ENCODE results near the gene BCAP31.
A peak's percentile ranks its signal among the peaks of the same experiment; 100 is the strongest.
"Not testable (repeated sequence)": the region's sequence is repeated elsewhere in the genome, so short reads cannot be mapped to it uniquely, and the experiment has no call there.

BCAP31 gene

GRCh38 chrX:153694687-153695270, 29.4 kb downstream of the BCAP31 start:
- DNase-seq (ENCODE audit: low spot score), result no peak

GRCh38 chrX:153694256-153694655, 29.9 kb downstream of the BCAP31 start:
- DNase-seq (ENCODE audit: low spot score), result not testable (repeated sequence)

- no peak for DNase-seq (ENCODE audit: low spot score)
These were observed 30.7 kb downstream of the BCAP31 start for GRCh38 chrX:153693216-153694086.

GRCh38 chrX:153692611-153693156, 31.5 kb downstream of the BCAP31 start:
- no peak for DNase-seq (ENCODE audit: low spot score)

GRCh38 chrX:153692003-153692402, 32.2 kb downstream of the BCAP31 start:
- no peak for DNase-seq (ENCODE audit: low spot score)

- DNase-seq (ENCODE audit: low spot score), result not testable (repeated sequence)
These were observed 33.0 kb downstream of the BCAP31 start for GRCh38 chrX:153691032-153691827.

- DNase-seq (ENCODE audit: low spot score), result no peak
These were observed 33.7 kb downstream of the BCAP31 start for GRCh38 chrX:153690466-153690865.

- no peak for DNase-seq (ENCODE audit: low spot score)
These were observed 34.3 kb downstream of the BCAP31 start for GRCh38 chrX:153689654-153690465.

GRCh38 chrX:153688911-153689590, 35.1 kb downstream of the BCAP31 start:
- DNase-seq (ENCODE audit: low spot score), result no peak

- DNase-seq (ENCODE audit: low spot score), result no peak
These were observed 35.7 kb downstream of the BCAP31 start for GRCh38 chrX:153688506-153688905.

GRCh38 chrX:153688071-153688470, 36.1 kb downstream of the BCAP31 start:
- DNase-seq (ENCODE audit: low spot score), result no peak

GRCh38 chrX:153687121-153688039, 36.8 kb downstream of the BCAP31 start, which contains the start of gene SLC6A8:
TSS of gene SLC6A8 (plus strand) at chrX:153687926. CDS start at chrX:153688575, 649 bp downstream.
- DNase-seq (ENCODE audit: low spot score), result peak; percentile 83

- no peak for DNase-seq (ENCODE audit: low spot score)
These were observed 37.5 kb downstream of the BCAP31 start for GRCh38 chrX:153686711-153687110.

- DNase-seq (ENCODE audit: low spot score), result peak; percentile 30
These were observed 38.2 kb downstream of the BCAP31 start for GRCh38 chrX:153685751-153686696.

- DNase-seq (ENCODE audit: low spot score), result peak; percentile 28
These were observed 39.0 kb downstream of the BCAP31 start for GRCh38 chrX:153685156-153685536.

GRCh38 chrX:153684467-153685155, 39.6 kb downstream of the BCAP31 start:
- peak; percentile 25 for DNase-seq (ENCODE audit: low spot score)

GRCh38 chrX:153683486-153683885, 40.7 kb downstream of the BCAP31 start:
- not testable (repeated sequence) for DNase-seq (ENCODE audit: low spot score)

GRCh38 chrX:153681175-153681574, 43.0 kb downstream of the BCAP31 start:
- no peak for DNase-seq (ENCODE audit: low spot score)

All from left forelimb (tissue), 1 donor.